Ishikawa (cell line): ENCODE measurements around the gene CA7.
A peak's percentile ranks its signal among the peaks of the same experiment; 100 is the strongest.

ENCODE experiments used
- CEBPB ChIP-seq: IDR thresholded peaks from 2 replicates; pipeline ENCODE4 v1.6.1; 2012
- CREB1 ChIP-seq: IDR thresholded peaks from 2 replicates; pipeline ENCODE4 v1.6.1; 2012; ENCODE audit warnings: low read depth
- EGR1 ChIP-seq: IDR thresholded peaks from 2 replicates; pipeline ENCODE4 v1.6.1; 2012
- EP300 ChIP-seq: IDR thresholded peaks from 2 replicates; pipeline ENCODE4 v1.6.1; 2012; ENCODE audit warnings: borderline replicate concordance
- FOXM1 ChIP-seq: IDR thresholded peaks from 2 replicates; pipeline ENCODE4 v1.6.1; 2012; ENCODE audit warnings: low read depth, borderline replicate concordance
- NFIC ChIP-seq: IDR thresholded peaks from 2 replicates; pipeline ENCODE4 v1.6.1; 2012
- RAD21 ChIP-seq: IDR thresholded peaks from 2 replicates; pipeline ENCODE4 v1.6.1; 2012; ENCODE audit warnings: low read depth
- TAF1 ChIP-seq: IDR thresholded peaks from 2 replicates; pipeline ENCODE4 v1.6.1; 2012; ENCODE audit warnings: low read depth, mild to moderate bottlenecking
- TCF12 ChIP-seq: IDR thresholded peaks from 2 replicates; pipeline ENCODE4 v1.6.1; 2012; ENCODE audit warnings: low read depth
- TEAD4 ChIP-seq: IDR thresholded peaks from 2 replicates; pipeline ENCODE4 v1.6.1; 2012
- YY1 ChIP-seq: IDR thresholded peaks from 2 replicates; pipeline ENCODE4 v1.6.1; 2012; ENCODE audit warnings: low read depth
- ZBTB7A ChIP-seq: IDR thresholded peaks from 2 replicates; pipeline ENCODE4 v1.6.1; 2012; ENCODE audit warnings: low read depth
- TF ChIP-seq, protein P1 (sequence below): IDR thresholded peaks from 2 replicates; pipeline ENCODE4 v1.6.1; 2012
- TF ChIP-seq, protein P2 (sequence below): IDR thresholded peaks from 2 replicates; pipeline ENCODE4 v1.6.1; 2012
- TF ChIP-seq, protein P3 (sequence below): IDR thresholded peaks from 2 replicates; pipeline ENCODE4 v1.6.1; 2012; ENCODE audit warnings: low read depth, mild to moderate bottlenecking

CA7 gene

DNA sequence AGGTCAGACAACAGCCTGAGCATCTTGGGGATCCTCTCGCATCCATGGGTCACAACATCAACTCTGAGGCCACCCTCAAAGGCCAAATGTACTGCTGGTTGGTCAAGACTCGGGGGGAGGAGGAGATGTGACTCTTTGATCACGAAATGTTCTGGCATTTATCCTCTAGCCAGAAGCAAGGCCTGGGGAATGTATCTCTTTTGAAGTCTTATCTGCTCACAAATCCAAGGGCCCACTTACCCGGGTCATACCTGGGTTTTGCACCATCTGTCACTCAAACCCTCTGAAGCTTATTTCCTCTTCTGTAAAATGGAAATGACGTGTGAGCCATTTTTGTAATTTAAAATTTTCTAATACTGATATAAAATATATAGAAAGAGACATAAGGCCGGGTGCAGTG lies 13.2 kb downstream of the CA7 start:
- no peak for TF ChIP-seq ZBTB7A
- no peak for TF ChIP-seq YY1
- TF ChIP-seq, protein P1, sequence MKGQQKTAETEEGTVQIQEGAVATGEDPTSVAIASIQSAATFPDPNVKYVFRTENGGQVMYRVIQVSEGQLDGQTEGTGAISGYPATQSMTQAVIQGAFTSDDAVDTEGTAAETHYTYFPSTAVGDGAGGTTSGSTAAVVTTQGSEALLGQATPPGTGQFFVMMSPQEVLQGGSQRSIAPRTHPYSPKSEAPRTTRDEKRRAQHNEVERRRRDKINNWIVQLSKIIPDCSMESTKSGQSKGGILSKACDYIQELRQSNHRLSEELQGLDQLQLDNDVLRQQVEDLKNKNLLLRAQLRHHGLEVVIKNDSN = no peak
- no peak for TF ChIP-seq NFIC
- no peak for TF ChIP-seq EP300
- TF ChIP-seq FOXM1 = no peak
- no peak for TF ChIP-seq CREB1
- TF ChIP-seq, protein P2, sequence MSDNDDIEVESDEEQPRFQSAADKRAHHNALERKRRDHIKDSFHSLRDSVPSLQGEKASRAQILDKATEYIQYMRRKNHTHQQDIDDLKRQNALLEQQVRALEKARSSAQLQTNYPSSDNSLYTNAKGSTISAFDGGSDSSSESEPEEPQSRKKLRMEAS = no peak
- TF ChIP-seq EGR1 = no peak
- TF ChIP-seq TAF1 = no peak
- TF ChIP-seq CEBPB = no peak
- no peak for TF ChIP-seq TCF12
- no peak for TF ChIP-seq TEAD4
- no peak for TF ChIP-seq RAD21
- TF ChIP-seq, protein P3, sequence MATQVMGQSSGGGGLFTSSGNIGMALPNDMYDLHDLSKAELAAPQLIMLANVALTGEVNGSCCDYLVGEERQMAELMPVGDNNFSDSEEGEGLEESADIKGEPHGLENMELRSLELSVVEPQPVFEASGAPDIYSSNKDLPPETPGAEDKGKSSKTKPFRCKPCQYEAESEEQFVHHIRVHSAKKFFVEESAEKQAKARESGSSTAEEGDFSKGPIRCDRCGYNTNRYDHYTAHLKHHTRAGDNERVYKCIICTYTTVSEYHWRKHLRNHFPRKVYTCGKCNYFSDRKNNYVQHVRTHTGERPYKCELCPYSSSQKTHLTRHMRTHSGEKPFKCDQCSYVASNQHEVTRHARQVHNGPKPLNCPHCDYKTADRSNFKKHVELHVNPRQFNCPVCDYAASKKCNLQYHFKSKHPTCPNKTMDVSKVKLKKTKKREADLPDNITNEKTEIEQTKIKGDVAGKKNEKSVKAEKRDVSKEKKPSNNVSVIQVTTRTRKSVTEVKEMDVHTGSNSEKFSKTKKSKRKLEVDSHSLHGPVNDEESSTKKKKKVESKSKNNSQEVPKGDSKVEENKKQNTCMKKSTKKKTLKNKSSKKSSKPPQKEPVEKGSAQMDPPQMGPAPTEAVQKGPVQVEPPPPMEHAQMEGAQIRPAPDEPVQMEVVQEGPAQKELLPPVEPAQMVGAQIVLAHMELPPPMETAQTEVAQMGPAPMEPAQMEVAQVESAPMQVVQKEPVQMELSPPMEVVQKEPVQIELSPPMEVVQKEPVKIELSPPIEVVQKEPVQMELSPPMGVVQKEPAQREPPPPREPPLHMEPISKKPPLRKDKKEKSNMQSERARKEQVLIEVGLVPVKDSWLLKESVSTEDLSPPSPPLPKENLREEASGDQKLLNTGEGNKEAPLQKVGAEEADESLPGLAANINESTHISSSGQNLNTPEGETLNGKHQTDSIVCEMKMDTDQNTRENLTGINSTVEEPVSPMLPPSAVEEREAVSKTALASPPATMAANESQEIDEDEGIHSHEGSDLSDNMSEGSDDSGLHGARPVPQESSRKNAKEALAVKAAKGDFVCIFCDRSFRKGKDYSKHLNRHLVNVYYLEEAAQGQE = no peak

DNA sequence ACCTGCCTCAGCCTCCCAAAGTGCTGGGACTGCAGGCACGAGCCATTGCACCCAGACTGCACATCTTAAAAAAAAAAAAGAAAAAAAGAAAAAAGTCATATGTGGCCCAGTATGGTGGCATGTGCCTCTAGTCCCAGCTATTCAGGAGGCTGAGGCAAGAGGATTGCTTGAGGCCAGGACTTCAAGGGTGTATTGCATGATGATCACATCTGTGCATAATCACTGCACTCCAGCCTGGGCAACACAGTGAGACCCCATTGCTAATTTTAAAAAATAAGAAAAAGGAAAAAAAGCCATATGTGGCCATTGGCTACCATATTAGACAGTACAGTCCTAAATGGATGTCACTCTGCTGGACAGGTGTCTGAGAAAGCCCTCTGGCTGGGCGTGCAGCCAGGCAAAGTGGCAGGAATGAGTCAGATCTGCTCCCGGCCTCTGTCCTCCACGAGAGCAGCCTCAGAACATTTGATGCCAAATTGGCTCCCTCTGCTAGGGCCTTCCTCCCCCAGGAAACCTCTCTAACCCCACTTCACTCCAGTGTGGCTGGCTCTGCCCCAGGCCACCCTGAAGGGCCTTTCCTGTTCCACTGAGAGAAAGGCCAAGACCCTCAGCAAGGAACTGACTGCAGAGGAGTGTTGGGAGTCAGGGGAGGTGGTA lies 14.7 kb downstream of the CA7 start:
- TF ChIP-seq NFIC (peak; percentile 54; the same call in 1 of the 2 replicates), TCF12 (no peak)
- TF ChIP-seq, protein P2 = 0 out of 2 replicates have a peak, but pooled peaks have one; percentile 27

DNA sequence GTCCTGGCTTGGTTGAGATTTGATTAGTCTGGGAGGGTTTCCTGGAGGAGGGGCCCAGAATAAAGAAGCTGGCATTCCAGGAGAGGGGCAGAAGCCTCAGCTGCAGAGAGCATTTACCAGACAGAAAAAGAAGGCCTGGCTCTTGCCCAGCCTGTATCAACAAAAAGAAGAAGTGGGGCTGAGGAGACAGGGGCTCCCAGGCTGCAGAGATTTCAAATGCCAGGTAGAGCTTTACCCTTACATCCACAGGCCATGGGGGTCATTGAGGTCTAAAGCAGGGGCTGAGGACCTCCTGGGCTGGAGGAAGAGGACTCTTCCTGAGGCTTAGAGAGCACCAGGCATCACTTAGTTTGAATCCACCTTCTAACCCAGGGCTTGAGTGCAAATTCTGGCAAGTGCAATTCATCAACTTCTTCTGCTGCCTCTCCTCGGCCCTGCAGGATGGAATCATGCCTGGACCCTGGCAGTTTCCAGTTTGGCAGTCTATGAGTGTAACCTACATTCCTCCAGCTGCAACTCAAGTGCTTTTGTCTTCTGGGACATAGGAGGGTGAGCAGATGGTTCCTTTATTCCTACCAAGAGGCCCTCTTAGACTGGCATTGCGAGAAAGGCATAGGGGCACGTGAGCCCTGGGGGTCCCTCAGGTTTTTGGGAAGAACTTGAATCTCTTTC lies 15.3 kb downstream of the CA7 start:
- TF ChIP-seq, protein P1 = no peak
- TF ChIP-seq ZBTB7A = no peak
- TF ChIP-seq YY1 = no peak
- no peak for TF ChIP-seq TCF12

DNA sequence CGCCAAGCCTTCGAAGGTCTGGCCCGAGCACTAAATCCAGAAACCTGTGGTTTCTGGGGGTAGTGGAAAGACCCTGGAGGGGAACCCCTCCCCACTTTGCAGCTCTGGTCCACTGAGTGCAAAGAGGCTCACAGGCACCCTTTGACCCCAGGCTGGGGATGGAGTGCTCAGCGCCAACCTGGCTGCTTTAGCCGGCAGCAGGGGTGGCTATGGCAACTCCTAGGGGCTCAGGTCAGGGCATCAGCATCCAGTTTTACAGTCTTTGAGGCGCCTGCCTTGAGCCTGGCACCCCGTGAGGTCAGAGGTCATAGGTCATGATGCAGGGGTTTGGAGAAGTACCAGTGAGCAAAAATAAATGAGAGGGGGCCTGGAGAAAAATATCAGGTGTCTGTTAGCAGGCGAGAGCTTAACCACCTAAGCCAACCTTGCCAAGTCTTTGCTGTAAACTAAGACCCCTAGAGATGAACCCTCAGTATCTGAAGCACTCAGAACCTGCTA lies 17.9 kb downstream of the CA7 start:
- TF ChIP-seq, protein P1 = no peak
- no peak for TF ChIP-seq CREB1
- TF ChIP-seq TAF1 = no peak
- TF ChIP-seq, protein P2 = no peak
- TF ChIP-seq, protein P3 = no peak
- no peak for TF ChIP-seq FOXM1
- TF ChIP-seq TCF12 = no peak
- TF ChIP-seq TEAD4 = no peak
- TF ChIP-seq EP300 = no peak
- TF ChIP-seq CEBPB = no peak
- no peak for TF ChIP-seq ZBTB7A
- no peak for TF ChIP-seq NFIC
- no peak for TF ChIP-seq EGR1
- no peak for TF ChIP-seq RAD21
- no peak for TF ChIP-seq YY1

DNA sequence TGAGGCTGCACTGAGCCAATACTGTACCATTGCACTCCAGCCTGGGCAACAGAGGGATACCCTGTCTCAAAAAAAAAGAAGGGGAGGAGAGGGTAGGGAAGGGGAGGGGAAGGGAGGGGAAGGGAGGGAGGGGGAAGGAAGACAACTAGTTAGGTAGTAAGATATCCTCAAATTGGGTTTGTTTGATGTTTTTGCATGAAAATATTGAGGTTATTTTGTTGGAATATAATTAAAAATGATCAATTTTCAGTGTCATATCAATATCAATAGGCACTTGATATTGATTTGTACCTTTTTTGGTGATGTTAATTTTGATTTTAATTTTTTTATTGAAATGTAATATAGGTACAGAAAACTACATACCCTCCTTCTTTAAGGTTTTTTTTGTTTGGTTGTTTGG lies 19.5 kb downstream of the CA7 start:
- TF ChIP-seq FOXM1 (no peak), EGR1 (no peak), TAF1 (no peak), CEBPB (no peak), EP300 (no peak), NFIC (no peak), TCF12 (no peak), CREB1 (no peak), RAD21 (no peak), YY1 (no peak), ZBTB7A (no peak), TEAD4 (no peak)
- TF ChIP-seq, protein P2 = no peak
- TF ChIP-seq, protein P1 = no peak
- TF ChIP-seq, protein P3 = no peak
